Measurements from ENCODE around the gene SSBP2.

Gene SSBP2
- long read RNA-seq, full-length matches to known transcripts: 22 of 30 reads
- long read RNA-seq, partial matches to known transcripts: 1 of 30 reads
- long read RNA-seq, other reads (novel, unspliced or antisense): 7 of 30 reads

GRCh38 chr5:81751009-81751835 lies at the start of gene SSBP2:
TSS of gene SSBP2 (minus strand) at chr5:81751097. CDS start at chr5:81751042, 55 bp downstream.
- TF ChIP-seq SPI1 (IDR thresholded peaks at IDR 0.05; ENCODE audit: borderline replicate concordance, low read depth) (no peak), POLR2AphosphoS5 (IDR thresholded peaks at IDR 0.05; ENCODE audit: low read depth) (no peak; the same call in 1 of the 2 replicates), GABPA (IDR thresholded peaks at IDR 0.05; ENCODE audit: low read depth) (no peak), REST (IDR thresholded peaks at IDR 0.05; ENCODE audit: insufficient replicate concordance, low read depth) (no peak), CTCF (IDR thresholded peaks at IDR 0.05; ENCODE audit: insufficient read depth, low read length) (no peak)
- H3K27me3 ChIP-seq (ENCODE audit: insufficient read depth, poor library complexity, severe bottlenecking): no peaks in the 10 kb centered on the region
- H3K4me3 ChIP-seq (replicated peaks; ENCODE audit: insufficient read depth, low read length): peak within 1 kb of the TSS; percentile 69
- peak within 1 kb of the TSS; percentile 94 for H3K27ac ChIP-seq (replicated peaks)
- DNase-seq (ENCODE audit: low read depth in 1 of 2, low spot score in 1 of 2): peak; percentile 80 to 95

- no peak for TF ChIP-seq GABPA (IDR thresholded peaks at IDR 0.05; ENCODE audit: low read depth)
- TF ChIP-seq REST (IDR thresholded peaks at IDR 0.05; ENCODE audit: insufficient replicate concordance, low read depth): no peak
- TF ChIP-seq POLR2AphosphoS5 (IDR thresholded peaks at IDR 0.05; ENCODE audit: low read depth): no peak
- no peak for TF ChIP-seq CTCF (IDR thresholded peaks at IDR 0.05; ENCODE audit: insufficient read depth, low read length)
- no peak for TF ChIP-seq SPI1 (IDR thresholded peaks at IDR 0.05; ENCODE audit: borderline replicate concordance, low read depth)
- no peak overlapping the region for H3K4me3 ChIP-seq (replicated peaks; ENCODE audit: insufficient read depth, low read length)
- H3K27ac ChIP-seq (replicated peaks): no peak overlapping the region
- DNase-seq (ENCODE audit: low read depth in 1 of 2, low spot score in 1 of 2): no peak
- no peaks in the 10 kb centered on the region for H3K27me3 ChIP-seq (ENCODE audit: insufficient read depth, poor library complexity, severe bottlenecking)
Observed at GRCh38 chr5:81795666-81796065, 44.8 kb upstream of the SSBP2 start.

GRCh38 chr5:81794226-81794625 lies 43.3 kb upstream of the SSBP2 start:
- no peak overlapping the region for H3K27ac ChIP-seq (replicated peaks)
- no peaks in the 10 kb centered on the region for H3K27me3 ChIP-seq (ENCODE audit: insufficient read depth, poor library complexity, severe bottlenecking)
- no peak for DNase-seq (ENCODE audit: low read depth in 1 of 2, low spot score in 1 of 2)
- TF ChIP-seq POLR2AphosphoS5 (IDR thresholded peaks at IDR 0.05; ENCODE audit: low read depth) (no peak), GABPA (IDR thresholded peaks at IDR 0.05; ENCODE audit: low read depth) (no peak), REST (IDR thresholded peaks at IDR 0.05; ENCODE audit: insufficient replicate concordance, low read depth) (no peak), CTCF (IDR thresholded peaks at IDR 0.05; ENCODE audit: insufficient read depth, low read length) (no peak), SPI1 (IDR thresholded peaks at IDR 0.05; ENCODE audit: borderline replicate concordance, low read depth) (no peak)
- no peak overlapping the region for H3K4me3 ChIP-seq (replicated peaks; ENCODE audit: insufficient read depth, low read length)

Measured in HL-60 (cell line).